ENCODE data around the gene PPIL4.

GRCh38 chr6:149461670-149462069 is 84.2 kb downstream of the PPIL4 start:
- TF ChIP-seq GATA2 (IDR thresholded peaks at IDR 0.05; ENCODE audit: low read depth, low read length) (no peak), GATA3 (IDR thresholded peaks at IDR 0.05; ENCODE audit: low read depth, low read length) (no peak)
